Panc1 (cell line): ENCODE data around the gene WBP2. TPM values are rescaled to one million over a fixed set of nuclear protein-coding genes. Genes with fewer than 3 reads are reported as not detected.
"Not testable (repeated sequence)": the region's sequence is repeated elsewhere in the genome, so short reads cannot be mapped to it uniquely, and the experiment has no call there.

Experiments
- ATAC-seq: fragments of 200-7000 bp; cut with Tn5 transposase; 2 replicates; pipeline ENCODE4 v1.9.1; 2020; ENCODE audit warnings: mild to moderate bottlenecking, moderate library complexity
- BruUV-seq: library from RNA; stranded (reverse); fragments of 400-500 nt; replicated peaks from 2 replicates; lab custom pipeline; 2021; lab: Mats Ljungman, UMichigan
- CTCF ChIA-PET: fragments of 300-600 bp; sonication (Branson Sonifier 250); formaldehyde crosslinking; loops from one replicate; lab custom pipeline; 2022; ENCODE audit warnings: antibody characterized with exemption; lab: Charles Lee
- POLR2A ChIA-PET: fragments of 300-600 bp; sonication (Branson Sonifier 250); formaldehyde crosslinking; loops from one replicate; lab custom pipeline; 2022; ENCODE audit warnings: antibody characterized with exemption; lab: Charles Lee
- DNase-seq: peaks from one replicate; pipeline ENCODE4 v3.0.0-alpha.2; 2010; ENCODE audit warnings: low read depth, low spot score
- H3K27ac ChIP-seq: 2 replicates; pipeline ENCODE4 v1.5.1; 2011; ENCODE audit warnings: mild to moderate bottlenecking, low read length, inconsistent platforms
- H3K27me3 ChIP-seq: fragments of 200-500 bp; sonication (Bioruptor generic); 2 replicates; pipeline ENCODE4 v1.6.0; 2014; ENCODE audit warnings: low read length, inconsistent platforms; ENCODE audit not compliant: control insufficient read depth, insufficient read depth
- H3K36me3 ChIP-seq: fragments of 200-500 bp; sonication (Bioruptor generic); 2 replicates; pipeline ENCODE4 v1.5.1; 2014; ENCODE audit warnings: inconsistent platforms, mild to moderate bottlenecking, low read length, moderate library complexity; ENCODE audit not compliant: control insufficient read depth, insufficient read depth
- H3K4me1 ChIP-seq: 2 replicates; pipeline ENCODE4 v1.5.1; 2011; ENCODE audit warnings: inconsistent platforms, mild to moderate bottlenecking, low read length, moderate library complexity; ENCODE audit not compliant: control insufficient read depth, insufficient read depth
- H3K4me3 ChIP-seq, 2 experiments: 2 replicates each; pipeline ENCODE4 v1.5.1; 2011 to 2012; ENCODE audit warnings: low read depth in 2 of 2, low read length in 2 of 2, mild to moderate bottlenecking in 2 of 2, inconsistent platforms in 1 of 2, moderate library complexity in 1 of 2
- H3K9me3 ChIP-seq: fragments of 200-500 bp; sonication (Bioruptor generic); 2 replicates; pipeline ENCODE4 v1.5.1; 2014; ENCODE audit warnings: low read depth, mild to moderate bottlenecking, inconsistent platforms, low read length, moderate library complexity; ENCODE audit not compliant: control insufficient read depth, insufficient read depth
- POLR2AphosphoS5 ChIP-seq: IDR thresholded peaks from 2 replicates; pipeline ENCODE4 v1.6.1; 2012; ENCODE audit warnings: mild to moderate bottlenecking, low read depth, low read length, moderate library complexity
- SIN3A ChIP-seq: IDR thresholded peaks from 2 replicates; pipeline ENCODE4 v1.6.1; 2012; ENCODE audit warnings: low read depth, mild to moderate bottlenecking, low read length, moderate library complexity, borderline replicate concordance; ENCODE audit not compliant: insufficient read depth
- TCF7L2 ChIP-seq: IDR thresholded peaks from 2 replicates; pipeline ENCODE4 v1.6.1; 2011; ENCODE audit warnings: mild to moderate bottlenecking, low read depth, low read length, inconsistent platforms
- in situ Hi-C: cut with HindIII; loops from 2 replicates; pipeline ENCODE4 v1.10.0; 2016; ENCODE audit warnings: low sequenced_read_pairs, low pct_unique_long_range_greater_than_20kb
- intact Hi-C: fragments of 100-400 bp; cut with micrococcal nuclease; formaldehyde crosslinking; loops from one replicate; pipeline ENCODE4 v1.10.0; 2022; ENCODE audit not compliant: unreplicated experiment
- total RNA-seq: library from RNA; stranded (reverse); gene quantifications from one replicate; pipeline ENCODE4 v1.2.1, GENCODE V29; 2021; ENCODE audit not compliant: unreplicated experiment
- TF ChIP-seq, protein P1 (sequence below), 2 experiments: IDR thresholded peaks; 2 replicates each; pipeline ENCODE4 v1.6.1; 2011 to 2012; ENCODE audit warnings: low read depth in 2 of 2, control low read depth in 1 of 2, low read length in 1 of 2, mild to moderate bottlenecking in 1 of 2, moderate library complexity in 1 of 2; ENCODE audit not compliant: insufficient read depth in 1 of 2
- TF ChIP-seq, protein P2 (sequence below): fragments of 450-650 bp; IDR thresholded peaks from 2 replicates; pipeline ENCODE4 v1.5.1; 2017; ENCODE audit warnings: mild to moderate bottlenecking

Gene WBP2
- total RNA-seq, 1 experiment from 2014 or later: 163 TPM

DNA sequence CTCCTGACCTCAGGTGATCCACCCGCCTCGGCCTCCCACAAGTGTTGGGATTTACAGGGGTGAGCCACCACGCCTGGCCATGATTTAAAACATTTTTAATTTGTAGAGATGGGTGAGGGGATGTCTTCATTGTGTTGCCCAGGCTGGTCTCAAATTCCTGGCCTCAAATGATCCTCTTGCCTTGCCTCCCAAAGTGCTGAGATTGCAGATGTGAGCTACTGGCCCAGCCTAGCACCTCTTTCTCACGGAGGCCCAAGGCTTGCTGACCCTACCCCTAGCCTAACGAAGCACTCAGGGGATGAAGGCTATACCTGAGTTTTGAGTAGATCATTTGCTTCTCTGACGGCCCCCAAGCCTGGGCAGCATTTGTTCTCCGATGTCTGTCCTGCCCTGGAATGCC, 44.0 kb downstream of the WBP2 start:
- intact Hi-C loops: no loop called here
- Histone ChIP-seq H3K36me3 (no peaks in the 10 kb centered on the region), H3K27me3 (no peaks in the 10 kb centered on the region), H3K27ac (no peak overlapping the region), H3K4me1 (no peaks in the 10 kb centered on the region), H3K4me3 (no peak overlapping the region), H3K9me3 (no peaks in the 10 kb centered on the region)
- POLR2A ChIA-PET: no interaction called here
- TF ChIP-seq, protein P1, sequence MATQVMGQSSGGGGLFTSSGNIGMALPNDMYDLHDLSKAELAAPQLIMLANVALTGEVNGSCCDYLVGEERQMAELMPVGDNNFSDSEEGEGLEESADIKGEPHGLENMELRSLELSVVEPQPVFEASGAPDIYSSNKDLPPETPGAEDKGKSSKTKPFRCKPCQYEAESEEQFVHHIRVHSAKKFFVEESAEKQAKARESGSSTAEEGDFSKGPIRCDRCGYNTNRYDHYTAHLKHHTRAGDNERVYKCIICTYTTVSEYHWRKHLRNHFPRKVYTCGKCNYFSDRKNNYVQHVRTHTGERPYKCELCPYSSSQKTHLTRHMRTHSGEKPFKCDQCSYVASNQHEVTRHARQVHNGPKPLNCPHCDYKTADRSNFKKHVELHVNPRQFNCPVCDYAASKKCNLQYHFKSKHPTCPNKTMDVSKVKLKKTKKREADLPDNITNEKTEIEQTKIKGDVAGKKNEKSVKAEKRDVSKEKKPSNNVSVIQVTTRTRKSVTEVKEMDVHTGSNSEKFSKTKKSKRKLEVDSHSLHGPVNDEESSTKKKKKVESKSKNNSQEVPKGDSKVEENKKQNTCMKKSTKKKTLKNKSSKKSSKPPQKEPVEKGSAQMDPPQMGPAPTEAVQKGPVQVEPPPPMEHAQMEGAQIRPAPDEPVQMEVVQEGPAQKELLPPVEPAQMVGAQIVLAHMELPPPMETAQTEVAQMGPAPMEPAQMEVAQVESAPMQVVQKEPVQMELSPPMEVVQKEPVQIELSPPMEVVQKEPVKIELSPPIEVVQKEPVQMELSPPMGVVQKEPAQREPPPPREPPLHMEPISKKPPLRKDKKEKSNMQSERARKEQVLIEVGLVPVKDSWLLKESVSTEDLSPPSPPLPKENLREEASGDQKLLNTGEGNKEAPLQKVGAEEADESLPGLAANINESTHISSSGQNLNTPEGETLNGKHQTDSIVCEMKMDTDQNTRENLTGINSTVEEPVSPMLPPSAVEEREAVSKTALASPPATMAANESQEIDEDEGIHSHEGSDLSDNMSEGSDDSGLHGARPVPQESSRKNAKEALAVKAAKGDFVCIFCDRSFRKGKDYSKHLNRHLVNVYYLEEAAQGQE (IDR thresholded peaks at IDR 0.05; ENCODE audit: insufficient read depth in 1 of 2, low read depth in 2 of 2, low read length in 1 of 2): no peak
- TF ChIP-seq POLR2AphosphoS5 (no peak), TCF7L2 (no peak), SIN3A (no peak)
- TF ChIP-seq, protein P2, sequence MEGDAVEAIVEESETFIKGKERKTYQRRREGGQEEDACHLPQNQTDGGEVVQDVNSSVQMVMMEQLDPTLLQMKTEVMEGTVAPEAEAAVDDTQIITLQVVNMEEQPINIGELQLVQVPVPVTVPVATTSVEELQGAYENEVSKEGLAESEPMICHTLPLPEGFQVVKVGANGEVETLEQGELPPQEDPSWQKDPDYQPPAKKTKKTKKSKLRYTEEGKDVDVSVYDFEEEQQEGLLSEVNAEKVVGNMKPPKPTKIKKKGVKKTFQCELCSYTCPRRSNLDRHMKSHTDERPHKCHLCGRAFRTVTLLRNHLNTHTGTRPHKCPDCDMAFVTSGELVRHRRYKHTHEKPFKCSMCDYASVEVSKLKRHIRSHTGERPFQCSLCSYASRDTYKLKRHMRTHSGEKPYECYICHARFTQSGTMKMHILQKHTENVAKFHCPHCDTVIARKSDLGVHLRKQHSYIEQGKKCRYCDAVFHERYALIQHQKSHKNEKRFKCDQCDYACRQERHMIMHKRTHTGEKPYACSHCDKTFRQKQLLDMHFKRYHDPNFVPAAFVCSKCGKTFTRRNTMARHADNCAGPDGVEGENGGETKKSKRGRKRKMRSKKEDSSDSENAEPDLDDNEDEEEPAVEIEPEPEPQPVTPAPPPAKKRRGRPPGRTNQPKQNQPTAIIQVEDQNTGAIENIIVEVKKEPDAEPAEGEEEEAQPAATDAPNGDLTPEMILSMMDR: no peak
- in situ Hi-C loops: no loop called here
- no TSS peak for BruUV-seq
- ATAC-seq (no peak), DNase-seq (no peak)
- CTCF ChIA-PET: no interaction called here

DNA sequence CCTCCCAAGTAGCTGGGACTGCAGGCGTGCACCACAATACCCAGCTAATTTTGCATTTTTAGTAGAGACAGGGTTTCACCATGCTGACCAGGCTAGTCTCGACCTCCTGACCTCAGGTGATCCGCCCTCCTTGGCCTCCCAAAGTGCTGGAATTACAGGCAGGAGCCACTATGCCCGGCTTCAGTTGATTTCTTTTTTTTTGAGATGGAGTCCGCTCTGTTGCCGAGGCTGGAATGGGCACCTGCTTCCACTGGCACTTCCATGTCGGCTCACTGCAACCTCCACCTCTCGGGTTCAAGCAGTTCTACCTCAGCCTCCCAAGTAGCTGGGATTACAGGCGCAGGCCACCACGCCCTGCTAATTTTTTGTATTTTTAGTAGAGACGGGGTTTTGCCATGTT, 44.4 kb downstream of the WBP2 start:
- not testable (repeated sequence) for ATAC-seq

DNA sequence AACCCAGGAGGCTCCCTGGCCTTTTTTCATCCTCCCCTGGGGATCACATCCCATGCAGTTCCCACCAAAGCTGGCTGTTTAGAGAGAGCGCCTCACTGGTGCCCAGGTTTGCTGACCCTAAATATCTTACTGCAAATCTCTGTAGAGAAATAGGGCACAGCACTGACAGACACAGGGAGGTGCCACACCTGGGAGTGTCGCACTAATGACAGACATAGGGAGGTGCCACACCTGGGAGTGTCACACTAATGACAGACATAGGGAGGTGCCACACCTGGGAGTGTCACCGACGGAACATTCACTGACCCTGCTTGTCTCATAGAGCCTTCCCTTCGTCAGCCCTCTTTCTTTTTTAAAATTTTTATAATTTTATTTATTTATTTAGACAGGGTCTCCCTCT, 44.9 kb downstream of the WBP2 start:
- Histone ChIP-seq H3K4me3 (no peak overlapping the region), H3K4me1 (no peaks in the 10 kb centered on the region), H3K36me3 (no peaks in the 10 kb centered on the region), H3K27me3 (no peaks in the 10 kb centered on the region), H3K27ac (no peak overlapping the region), H3K9me3 (no peaks in the 10 kb centered on the region)
- POLR2A ChIA-PET: no interaction called here
- DNase-seq (no peak), ATAC-seq (no peak)
- in situ Hi-C loops (no loop called here), intact Hi-C loops (no loop called here)
- TF ChIP-seq SIN3A (no peak), POLR2AphosphoS5 (no peak), TCF7L2 (no peak)
- TF ChIP-seq, protein P2: no peak
- TF ChIP-seq, protein P1 (IDR thresholded peaks at IDR 0.05; ENCODE audit: insufficient read depth in 1 of 2, low read depth in 2 of 2, low read length in 1 of 2): no peak
- BruUV-seq: no TSS peak
- CTCF ChIA-PET: no interaction called here

More for the DNA sequence above, 44.4 kb downstream of the WBP2 start:
- CTCF ChIA-PET, H3K9me3 ChIP-seq, DNase-seq, intact Hi-C loops, POLR2A ChIA-PET, H3K27me3 ChIP-seq, in situ Hi-C loops, H3K36me3 ChIP-seq, H3K27ac ChIP-seq, BruUV-seq, H3K4me3 ChIP-seq, H3K4me1 ChIP-seq: not testable (repeated sequence)
